ENCODE data around the gene HOTAIR. TPM values are rescaled to one million over a fixed set of nuclear protein-coding genes. Genes with fewer than 3 reads are reported as not detected.

Gene HOTAIR
- total RNA-seq, 3 donors from 2014 or later (not counting 1 experiment from before 2014, with no cell fraction given): not detected

DNA sequence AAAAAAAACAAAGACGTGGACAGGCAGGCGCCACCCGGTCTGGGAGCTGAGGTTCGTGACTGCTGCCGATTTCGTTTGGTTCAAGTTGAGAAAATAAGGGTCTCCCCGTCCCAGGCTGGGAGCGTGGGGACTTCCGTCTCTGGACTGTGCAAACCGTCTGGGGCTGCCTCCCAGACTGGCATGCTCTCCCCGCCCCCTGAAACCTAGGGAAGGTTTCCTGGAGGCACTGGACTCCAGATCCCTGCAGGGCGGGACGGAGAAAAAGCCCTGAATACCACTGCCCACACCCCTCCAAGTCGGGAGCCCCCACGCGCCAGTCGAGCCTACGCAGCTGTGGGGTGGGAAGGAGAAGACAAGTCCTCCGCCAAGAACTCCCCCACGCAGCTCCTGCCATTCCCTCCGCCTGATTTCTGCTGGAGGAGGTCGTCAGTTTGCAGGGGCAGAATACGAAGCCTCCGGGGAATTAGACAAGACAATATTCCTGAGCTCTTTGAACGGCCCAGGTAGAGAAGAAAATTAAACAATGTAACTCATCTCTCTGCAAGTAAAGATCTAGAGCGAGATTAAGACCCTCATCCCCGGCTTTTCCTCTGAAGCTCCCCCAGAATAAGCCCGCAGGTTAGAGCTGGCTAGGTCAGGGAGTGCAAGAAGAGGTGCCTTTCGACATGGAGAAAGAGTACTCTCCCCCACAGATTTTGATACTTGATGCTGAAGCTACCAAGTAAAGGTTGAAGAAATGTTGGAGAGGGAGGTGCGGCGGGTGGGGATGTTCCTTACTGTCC, 46.5 kb downstream of the HOTAIR start:
- H3K4me1 ChIP-seq (ENCODE audit: control insufficient read depth, insufficient read depth, low read length): peaks cover 5% of the 10 kb centered on the region
- DNase-seq (no peak), ATAC-seq (no peak)
- Mint-ChIP-seq H3K9me3 (no peaks in the 10 kb centered on the region), H3K4me3 (no peak overlapping the region), H3K27ac (no peak overlapping the region), H3K27me3 (ENCODE audit: low read depth in 2 of 2) (peaks cover 71 to 96% of the 10 kb centered on the region in 2 donors), H3K36me3 (no peaks in the 10 kb centered on the region), H3K4me1 (no peaks in the 10 kb centered on the region)
- TF ChIP-seq, protein P1, sequence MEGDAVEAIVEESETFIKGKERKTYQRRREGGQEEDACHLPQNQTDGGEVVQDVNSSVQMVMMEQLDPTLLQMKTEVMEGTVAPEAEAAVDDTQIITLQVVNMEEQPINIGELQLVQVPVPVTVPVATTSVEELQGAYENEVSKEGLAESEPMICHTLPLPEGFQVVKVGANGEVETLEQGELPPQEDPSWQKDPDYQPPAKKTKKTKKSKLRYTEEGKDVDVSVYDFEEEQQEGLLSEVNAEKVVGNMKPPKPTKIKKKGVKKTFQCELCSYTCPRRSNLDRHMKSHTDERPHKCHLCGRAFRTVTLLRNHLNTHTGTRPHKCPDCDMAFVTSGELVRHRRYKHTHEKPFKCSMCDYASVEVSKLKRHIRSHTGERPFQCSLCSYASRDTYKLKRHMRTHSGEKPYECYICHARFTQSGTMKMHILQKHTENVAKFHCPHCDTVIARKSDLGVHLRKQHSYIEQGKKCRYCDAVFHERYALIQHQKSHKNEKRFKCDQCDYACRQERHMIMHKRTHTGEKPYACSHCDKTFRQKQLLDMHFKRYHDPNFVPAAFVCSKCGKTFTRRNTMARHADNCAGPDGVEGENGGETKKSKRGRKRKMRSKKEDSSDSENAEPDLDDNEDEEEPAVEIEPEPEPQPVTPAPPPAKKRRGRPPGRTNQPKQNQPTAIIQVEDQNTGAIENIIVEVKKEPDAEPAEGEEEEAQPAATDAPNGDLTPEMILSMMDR (IDR thresholded peaks at IDR 0.05): no peak
- intact Hi-C loops (cut with micrococcal nuclease): no loop called here
- WGBS (ENCODE audit: insufficient coverage): 9% methylated on average over 31 of the region's 31 CpGs
- no peak overlapping the region for H3K27ac ChIP-seq (ENCODE audit: low read length)
- H3K36me3 ChIP-seq (ENCODE audit: control insufficient read depth, insufficient read depth, low read length): no peaks in the 10 kb centered on the region
- H3K27me3 ChIP-seq (ENCODE audit: control insufficient read depth, insufficient read depth, low read length): peaks cover 74% of the 10 kb centered on the region
- H3K4me3 ChIP-seq (ENCODE audit: low read length): no peak overlapping the region
- H3K9me3 ChIP-seq (ENCODE audit: control insufficient read depth, insufficient read depth, low read length): no peaks in the 10 kb centered on the region

DNA sequence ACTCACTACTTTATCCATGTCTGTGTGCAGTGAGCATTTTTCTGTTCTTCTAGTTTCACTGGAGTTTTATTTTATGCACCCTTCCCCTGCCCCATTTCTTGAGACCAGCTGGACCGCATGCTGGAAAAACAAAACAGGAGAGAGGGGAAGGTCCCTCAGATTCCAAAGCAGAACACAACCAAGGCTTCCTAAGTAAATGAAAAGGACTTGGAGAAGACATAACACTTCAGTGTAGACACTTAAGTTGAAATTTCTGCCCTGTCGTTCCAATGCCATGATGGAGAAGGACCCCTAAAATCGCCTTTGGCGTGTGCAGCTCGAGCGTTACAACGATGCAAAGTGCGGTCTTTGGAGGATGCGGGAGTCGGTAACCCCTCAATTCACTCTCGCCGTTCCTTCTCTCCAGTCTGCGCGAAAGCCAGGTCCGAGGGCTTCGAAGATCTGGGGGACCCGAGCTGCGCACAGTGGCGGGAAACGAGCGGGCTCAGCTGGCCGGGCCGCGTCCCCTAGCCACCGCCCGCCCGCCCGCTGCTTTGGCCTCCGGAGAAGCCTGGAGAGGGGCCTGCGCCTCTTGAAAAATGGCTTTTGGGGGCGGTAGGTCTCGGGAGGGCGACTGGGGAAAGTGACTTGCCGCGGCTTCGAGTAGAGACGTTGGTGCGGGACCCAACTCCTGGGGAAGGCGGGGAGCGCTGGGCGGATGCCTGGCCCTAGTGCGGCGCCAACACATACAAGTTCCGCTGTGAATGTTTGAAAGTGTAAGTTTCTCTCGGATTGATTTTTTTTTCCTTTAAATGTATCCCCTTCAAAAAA, 47.3 kb downstream of the HOTAIR start:
- Histone ChIP-seq H3K4me1 (ENCODE audit: control insufficient read depth, insufficient read depth, low read length) (peaks cover 5% of the 10 kb centered on the region), H3K9me3 (ENCODE audit: control insufficient read depth, insufficient read depth, low read length) (no peaks in the 10 kb centered on the region), H3K36me3 (ENCODE audit: control insufficient read depth, insufficient read depth, low read length) (no peaks in the 10 kb centered on the region), H3K27ac (ENCODE audit: low read length) (no peak overlapping the region), H3K27me3 (ENCODE audit: control insufficient read depth, insufficient read depth, low read length) (peaks cover 69% of the 10 kb centered on the region), H3K4me3 (ENCODE audit: low read length) (no peak overlapping the region)
- intact Hi-C loops (cut with micrococcal nuclease): no loop called here
- Mint-ChIP-seq H3K27me3 (ENCODE audit: low read depth in 2 of 2) (peaks cover 68 to 95% of the 10 kb centered on the region in 2 donors), H3K36me3 (no peaks in the 10 kb centered on the region), H3K4me3 (no peak overlapping the region), H3K9me3 (no peaks in the 10 kb centered on the region), H3K4me1 (no peaks in the 10 kb centered on the region), H3K27ac (no peak overlapping the region)
- TF ChIP-seq, protein P1 (IDR thresholded peaks at IDR 0.05): no peak
- ATAC-seq (no peak), DNase-seq (no peak)
- WGBS (ENCODE audit: insufficient coverage): 9% methylated on average over 40 of the region's 45 CpGs

- peaks cover 62 to 83% of the 10 kb centered on the region in 2 donors for H3K27me3 Mint-ChIP-seq (ENCODE audit: low read depth in 2 of 2)
- Histone ChIP-seq H3K36me3 (ENCODE audit: control insufficient read depth, insufficient read depth, low read length) (no peaks in the 10 kb centered on the region), H3K9me3 (ENCODE audit: control insufficient read depth, insufficient read depth, low read length) (no peaks in the 10 kb centered on the region), H3K27me3 (ENCODE audit: control insufficient read depth, insufficient read depth, low read length) (peaks cover 50% of the 10 kb centered on the region), H3K4me1 (ENCODE audit: control insufficient read depth, insufficient read depth, low read length) (peaks cover 5% of the 10 kb centered on the region), H3K4me3 (ENCODE audit: low read length) (no peak overlapping the region), H3K27ac (ENCODE audit: low read length) (no peak overlapping the region)
- WGBS (ENCODE audit: insufficient coverage): 65% methylated on average over 1 of the region's 2 CpGs
- intact Hi-C loops (cut with micrococcal nuclease): no loop called here
- no peaks in the 10 kb centered on the region for H3K4me1 Mint-ChIP-seq
- no peaks in the 10 kb centered on the region for H3K36me3 Mint-ChIP-seq
- no peaks in the 10 kb centered on the region for H3K9me3 Mint-ChIP-seq
- no peak overlapping the region for H3K4me3 Mint-ChIP-seq
- ATAC-seq: no peak
- DNase-seq: no peak
- TF ChIP-seq, protein P1 (IDR thresholded peaks at IDR 0.05): no peak
- H3K27ac Mint-ChIP-seq: no peak overlapping the region
These were observed 50.0 kb downstream of the HOTAIR start for GRCh38 chr12:53924521-53925405.

Measured in natural killer cell (primary cell).